H9 (cell line): ENCODE data around the gene TGFA. TPM values are rescaled to one million over a fixed set of nuclear protein-coding genes. Genes with fewer than 3 reads are reported as not detected.

Experiments used
- DNase-seq: peaks from one replicate; pipeline ENCODE4 v3.0.0-alpha.2; 2017
- H2AFZ ChIP-seq: one replicate; pipeline ENCODE4 v1.6.1; 2013; ENCODE audit warnings: mild to moderate bottlenecking, low read length, control low read depth, moderate library complexity
- H2AK5ac ChIP-seq: 2 replicates; pipeline ENCODE4 v1.6.1; 2013; ENCODE audit warnings: low read length, control low read depth, mixed read lengths; ENCODE audit not compliant: insufficient read length
- H2BK120ac ChIP-seq: one replicate; pipeline ENCODE4 v1.6.1; 2013; ENCODE audit warnings: low read depth, mild to moderate bottlenecking, low read length, control low read depth, inconsistent platforms; ENCODE audit not compliant: poor library complexity, severe bottlenecking
- H2BK12ac ChIP-seq: 2 replicates; pipeline ENCODE4 v1.6.1; 2013; ENCODE audit warnings: low read length, control low read depth, mixed read lengths, low read depth; ENCODE audit not compliant: insufficient read length
- H2BK15ac ChIP-seq: 2 replicates; pipeline ENCODE4 v1.6.1; 2013; ENCODE audit warnings: low read depth, low read length, control low read depth
- H2BK20ac ChIP-seq: one replicate; pipeline ENCODE4 v1.6.1; 2013; ENCODE audit warnings: low read depth, mild to moderate bottlenecking, low read length, control low read depth, inconsistent platforms; ENCODE audit not compliant: poor library complexity, severe bottlenecking
- H2BK5ac ChIP-seq: 2 replicates; pipeline ENCODE4 v1.6.1; 2013; ENCODE audit warnings: low read length, control low read depth, mixed read lengths; ENCODE audit not compliant: insufficient read length
- H3K14ac ChIP-seq: 2 replicates; pipeline ENCODE4 v1.6.1; 2013; ENCODE audit warnings: low read length, control low read depth; ENCODE audit not compliant: insufficient read depth
- H3K18ac ChIP-seq: 2 replicates; pipeline ENCODE4 v1.6.1; 2013; ENCODE audit warnings: low read depth, mild to moderate bottlenecking, mixed read lengths, low read length, control low read depth; ENCODE audit not compliant: insufficient read length
- H3K23ac ChIP-seq: 2 replicates; pipeline ENCODE4 v1.6.1; 2013; ENCODE audit warnings: low read length, control low read depth, mixed read lengths, low read depth; ENCODE audit not compliant: insufficient read length
- H3K23me2 ChIP-seq: 2 replicates; pipeline ENCODE4 v1.6.1; 2013; ENCODE audit warnings: low read depth, mild to moderate bottlenecking, mixed read lengths, low read length, control low read depth; ENCODE audit not compliant: insufficient read length, poor library complexity, severe bottlenecking
- H3K27ac ChIP-seq: 2 replicates; pipeline ENCODE4 v1.5.1; 2013; ENCODE audit warnings: low read length, control low read depth, mixed read lengths, low read depth; ENCODE audit not compliant: insufficient read length
- H3K27me3 ChIP-seq: 2 replicates; pipeline ENCODE4 v1.6.1; 2013; ENCODE audit warnings: low read length, control low read depth, inconsistent platforms; ENCODE audit not compliant: insufficient read depth
- H3K4ac ChIP-seq: 2 replicates; pipeline ENCODE4 v1.6.1; 2013; ENCODE audit warnings: low read depth, mild to moderate bottlenecking, control low read depth, inconsistent platforms, low read length, moderate library complexity
- H3K4me1 ChIP-seq: 2 replicates; pipeline ENCODE4 v1.6.1; 2013; ENCODE audit warnings: low read length, control low read depth, inconsistent platforms; ENCODE audit not compliant: insufficient read depth
- H3K4me2 ChIP-seq: 2 replicates; pipeline ENCODE4 v1.6.1; 2013; ENCODE audit warnings: low read length, control low read depth, mixed read lengths; ENCODE audit not compliant: insufficient read length, insufficient read depth
- H3K56ac ChIP-seq: 2 replicates; pipeline ENCODE4 v1.6.1; 2013; ENCODE audit warnings: low read depth, mild to moderate bottlenecking, mixed read lengths, low read length, control low read depth; ENCODE audit not compliant: insufficient read length
- H3K79me1 ChIP-seq: 2 replicates; pipeline ENCODE4 v1.6.1; 2013; ENCODE audit warnings: low read depth, mild to moderate bottlenecking, moderate library complexity, low read length, control low read depth, inconsistent platforms; ENCODE audit not compliant: insufficient read depth, poor library complexity, severe bottlenecking
- H3K79me2 ChIP-seq: 2 replicates; pipeline ENCODE4 v1.6.1; 2013; ENCODE audit warnings: low read length, control low read depth, inconsistent platforms; ENCODE audit not compliant: insufficient read depth
- H3K9ac ChIP-seq: 2 replicates; pipeline ENCODE4 v1.6.1; 2013; ENCODE audit warnings: low read length, control low read depth, mixed read lengths; ENCODE audit not compliant: insufficient read length; ENCODE audit errors: extremely low read depth
- H3K9me3 ChIP-seq: one replicate; pipeline ENCODE4 v1.6.1; 2013; ENCODE audit warnings: low read depth, low read length, inconsistent platforms; ENCODE audit not compliant: control insufficient read depth
- H3T11ph ChIP-seq: one replicate; pipeline ENCODE4 v1.6.1; 2013; ENCODE audit warnings: mild to moderate bottlenecking, low read length, control low read depth, inconsistent platforms
- H4K20me1 ChIP-seq: one replicate; pipeline ENCODE4 v1.6.1; 2013; ENCODE audit not compliant: control insufficient read depth, insufficient read length, insufficient read depth
- H4K5ac ChIP-seq: 2 replicates; pipeline ENCODE4 v1.6.1; 2013; ENCODE audit warnings: low read depth, mild to moderate bottlenecking, mixed read lengths, low read length, control low read depth; ENCODE audit not compliant: insufficient read length
- H4K8ac ChIP-seq: replicated peaks from 2 replicates; pipeline ENCODE4 v1.6.1; 2013; ENCODE audit warnings: low read length, control low read depth, mixed read lengths, low read depth; ENCODE audit not compliant: insufficient read length
- H4K91ac ChIP-seq: 2 replicates; pipeline ENCODE4 v1.6.1; 2013; ENCODE audit warnings: low read depth, mild to moderate bottlenecking, moderate library complexity, mixed read lengths, low read length, control low read depth; ENCODE audit not compliant: insufficient read length
- H3K27ac Mint-ChIP-seq, 3 experiments: 2 replicates in 2 of 3; 3 replicates in 1 of 3; pipeline ENCODE4 v1.8.0; 2020 to 2021; ENCODE audit warnings: mixed read lengths in 3 of 3, mild to moderate bottlenecking in 1 of 3, moderate library complexity in 1 of 3
- H3K27me3 Mint-ChIP-seq: 2 replicates; pipeline ENCODE4 v1.8.0; 2021; ENCODE audit warnings: low read depth, mild to moderate bottlenecking, moderate library complexity, mixed read lengths
- H3K36me3 Mint-ChIP-seq, 3 experiments: 2 replicates in 2 of 3; 3 replicates in 1 of 3; pipeline ENCODE4 v1.8.0; 2020 to 2021; ENCODE audit warnings: low read depth in 3 of 3, mixed read lengths in 3 of 3; ENCODE audit not compliant: insufficient read depth in 1 of 3
- H3K4me1 Mint-ChIP-seq, 2 experiments: 2 replicates each; pipeline ENCODE4 v1.8.0; 2020; ENCODE audit warnings: mixed read lengths in 2 of 2
- H3K4me3 Mint-ChIP-seq, 2 experiments: 2 replicates in 1 of 2; 3 replicates in 1 of 2; pipeline ENCODE4 v1.8.0; 2020 to 2021; ENCODE audit warnings: mild to moderate bottlenecking in 2 of 2, mixed read lengths in 2 of 2, moderate library complexity in 1 of 2
- H3K9me3 Mint-ChIP-seq, 2 experiments: 2 replicates in 1 of 2; 3 replicates in 1 of 2; pipeline ENCODE4 v1.8.0; 2020; ENCODE audit warnings: mild to moderate bottlenecking in 2 of 2, mixed read lengths in 2 of 2, moderate library complexity in 1 of 2
- CTCF ChIP-seq: fragments of 200-600 bp; sonication (generic); conservative IDR thresholded peaks from 3 replicates; pipeline ENCODE4 v1.8.0; 2021; ENCODE audit warnings: antibody characterized with exemption, mild to moderate bottlenecking
- WGBS: extraction: QIAGEN DNeasy Blood & Tissue Kit; methylation state at CpG from one replicate; pipeline ENCODE4 v1.1.7; 2013; ENCODE audit warnings: missing lambda C conversion rate, low lambda C conversion rate, mixed read lengths; ENCODE audit not compliant: insufficient read length; ENCODE audit errors: extremely low coverage; 5-methylcytosine and 5-hydroxymethylcytosine counted together
- total RNA-seq: library from RNA; stranded (reverse); gene quantifications from 2 replicates; pipeline ENCODE4 v1.2.1, GENCODE V29; 2021

Gene TGFA
- total RNA-seq, 1 experiment from 2014 or later, result 3.3 TPM

GRCh38 chr2:70501215-70501614 lies 52.4 kb downstream of the TGFA start:
- Histone ChIP-seq H3K14ac (no peak overlapping the region), H2AFZ (no peak overlapping the region), H3K4me1 (peaks cover 5% of the 10 kb centered on the region; the same call in 1 of the 2 replicates), H3K23ac (no peak overlapping the region), H3K4me2 (no peak overlapping the region), H3K4ac (no peak overlapping the region), H2BK12ac (no peak overlapping the region), H2BK15ac (no peak overlapping the region), H3K79me2 (no peaks in the 10 kb centered on the region), H2AK5ac (no peak overlapping the region), H3K9ac (no peak overlapping the region), H3K27me3 (no peaks in the 10 kb centered on the region), H4K91ac (no peak overlapping the region), H3K27ac (no peak overlapping the region), H3K23me2 (no peaks in the 10 kb centered on the region), H3K56ac (no peak overlapping the region), H3K9me3 (no peaks in the 10 kb centered on the region), H3T11ph (no peak overlapping the region), H3K18ac (no peak overlapping the region), H2BK120ac (no peak overlapping the region), H3K79me1 (no peaks in the 10 kb centered on the region), H2BK5ac (no peak overlapping the region), H2BK20ac (no peak overlapping the region), H4K8ac (no peak overlapping the region), H4K20me1 (no peaks in the 10 kb centered on the region), H4K5ac (no peak overlapping the region)
- no peak for TF ChIP-seq CTCF
- H3K4me1 Mint-ChIP-seq, result peaks cover 19 to 25% of the 10 kb centered on the region in 2 experiments
- DNase-seq, result no peak
- H3K36me3 Mint-ChIP-seq, result no peaks in the 10 kb centered on the region
- no peaks in the 10 kb centered on the region for H3K9me3 Mint-ChIP-seq
- no peak overlapping the region for H3K27ac Mint-ChIP-seq
- no peaks in the 10 kb centered on the region for H3K27me3 Mint-ChIP-seq
- no CpG with 5 or more reads among the region's 1 CpG for WGBS
- H3K4me3 Mint-ChIP-seq, result no peak overlapping the region
